ENCODE measurements around the gene ZNF70.

Gene ZNF70

GRCh38 chr22:23778577-23778900 is 27.6 kb upstream of the ZNF70 start:
- no peak for DNase-seq

GRCh38 chr22:23777776-23778576 is 27.1 kb upstream of the ZNF70 start:
- DNase-seq = no peak

GRCh38 chr22:23775779-23776375 is 25.0 kb upstream of the ZNF70 start:
- no peak for DNase-seq

GRCh38 chr22:23774922-23775436 is 24.1 kb upstream of the ZNF70 start:
- DNase-seq = no peak

DNA sequence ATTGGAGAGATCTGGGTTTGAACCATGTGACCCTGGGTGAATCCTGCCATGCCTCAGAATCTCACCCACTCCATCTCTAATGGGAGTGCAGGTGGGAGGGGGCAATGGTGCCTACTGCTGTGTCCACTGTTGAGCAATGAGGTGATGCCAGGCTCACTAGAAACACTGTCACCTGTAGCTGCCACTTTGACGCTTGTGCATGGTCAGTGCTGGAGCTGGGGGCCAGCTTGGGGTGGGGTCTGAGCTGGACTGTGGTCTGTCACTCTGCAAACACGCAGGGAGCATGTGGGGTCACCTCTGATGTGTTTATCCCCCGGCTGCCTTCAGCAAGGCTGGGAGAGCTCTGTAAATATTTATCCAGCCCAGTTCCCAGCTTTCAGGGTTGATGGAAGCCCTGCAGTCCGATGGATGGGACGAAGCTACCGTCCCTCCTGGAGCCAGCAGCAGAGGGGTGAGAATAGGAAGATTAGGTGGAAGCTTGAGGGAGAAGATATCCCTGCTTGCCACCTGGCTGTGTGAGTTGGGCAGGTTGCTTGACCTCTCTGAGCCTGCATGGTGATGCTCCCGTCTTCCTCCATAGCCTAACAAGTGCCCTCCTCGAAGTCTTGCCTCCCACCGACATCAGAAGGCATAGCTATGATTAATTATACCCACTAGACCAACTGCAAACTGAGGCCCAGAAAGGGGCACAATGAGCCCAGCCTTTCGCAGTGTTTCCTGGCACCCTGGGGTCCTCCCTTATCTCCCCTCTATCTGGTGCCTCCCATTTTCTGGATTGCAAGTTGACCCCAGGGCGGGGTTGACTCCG is 23.4 kb upstream of the ZNF70 start:
- no peak for DNase-seq

- no peak for DNase-seq
Observed at GRCh38 chr22:23773483-23774113, 22.7 kb upstream of the ZNF70 start.

GRCh38 chr22:23772649-23773473 is 21.9 kb upstream of the ZNF70 start, which contains the start of gene MMP11:
MMP11 (plus strand) TSS chr22:23772849; CDS start chr22:23772871, 22 bp downstream.
- DNase-seq = peak; percentile 40 to 66

GRCh38 chr22:23772315-23772648 is 21.4 kb upstream of the ZNF70 start:
- no peak for DNase-seq

GRCh38 chr22:23769321-23769965 is 18.5 kb upstream of the ZNF70 start:
- no peak for DNase-seq

DNA sequence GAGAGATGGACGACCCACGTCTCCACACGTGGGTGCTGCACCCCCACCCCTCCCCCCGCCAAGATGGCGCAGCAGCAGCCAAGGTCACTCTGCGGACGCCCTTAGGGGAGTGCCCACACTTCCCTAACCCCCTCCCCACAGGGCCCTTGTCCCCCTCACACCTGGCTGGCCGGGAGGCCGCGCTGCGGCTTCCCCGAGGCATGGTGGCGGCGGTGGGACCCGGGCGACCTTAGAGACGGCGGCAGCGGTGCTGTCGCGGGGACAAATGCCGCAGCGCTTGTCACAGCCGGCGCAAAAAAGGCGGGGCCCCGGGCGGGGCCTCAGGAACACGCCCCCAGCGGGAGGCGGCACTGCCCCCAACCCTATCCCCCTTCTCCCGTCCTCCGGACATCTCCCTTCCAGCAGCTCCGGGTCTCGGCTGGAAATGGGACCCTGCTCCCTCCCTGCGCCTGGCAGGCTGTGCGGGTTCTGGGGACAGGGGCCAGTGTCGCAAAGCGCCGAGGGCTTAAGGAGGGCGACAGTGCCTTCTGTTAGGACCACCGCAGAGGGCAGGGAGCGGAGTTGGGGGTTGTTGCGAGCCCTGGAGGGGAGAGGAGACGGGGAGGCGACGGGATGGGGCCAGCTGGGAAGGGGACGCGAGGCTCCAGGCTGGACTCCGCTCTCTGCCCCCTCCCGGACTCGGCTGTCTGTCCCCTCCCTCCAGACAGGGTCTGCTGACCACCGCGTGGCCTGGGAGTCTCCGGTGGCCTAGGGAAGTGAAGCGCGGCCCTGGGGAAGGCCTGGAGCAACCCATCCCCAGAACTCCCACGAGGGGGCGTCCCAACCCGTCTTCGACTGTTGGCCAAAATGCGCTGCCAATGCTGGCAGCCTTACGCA is 17.0 kb upstream of the ZNF70 start, which contains the start of gene CHCHD10:
CHCHD10 (minus strand) TSS at position 300 of the 876 bp plus-strand sequence; CDS start at position 202, 98 bp downstream.
- peak; percentile 67 to 76 for DNase-seq

GRCh38 chr22:23767303-23767672 is 16.4 kb upstream of the ZNF70 start:
- DNase-seq = no peak

- DNase-seq = no peak
Observed at GRCh38 chr22:23764899-23765881, 14.3 kb upstream of the ZNF70 start.

GRCh38 chr22:23763954-23764353 is 13.0 kb upstream of the ZNF70 start:
- DNase-seq = no peak

GRCh38 chr22:23763579-23763945 is 12.7 kb upstream of the ZNF70 start:
- DNase-seq = peak; percentile 52 to 63

- no peak for DNase-seq
Observed at GRCh38 chr22:23762842-23763578, 12.1 kb upstream of the ZNF70 start, which contains the start of gene C22orf15. C22orf15 (plus strand) TSS chr22:23762990; CDS start chr22:23763307, 317 bp downstream.

DNA sequence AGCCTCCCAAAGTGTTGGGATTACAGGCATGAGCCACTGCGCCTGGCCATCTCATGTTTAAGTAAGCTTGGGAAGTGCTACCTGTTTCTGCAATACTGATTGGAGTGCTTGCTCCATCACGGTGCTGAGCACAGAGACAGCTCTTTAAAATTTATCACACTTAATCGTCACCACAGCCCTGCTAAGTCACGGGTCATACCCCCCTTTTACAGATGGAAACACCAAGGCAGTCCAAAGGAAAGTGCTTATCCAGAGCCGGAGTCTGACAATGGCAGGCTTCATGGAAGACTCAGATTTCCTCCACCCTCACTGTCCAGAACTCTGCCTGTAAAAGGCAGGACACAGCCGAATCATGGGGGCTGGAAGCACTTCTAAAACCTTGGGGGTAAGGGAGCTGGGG is 9.1 kb upstream of the ZNF70 start:
- DNase-seq = no peak

GRCh38 chr22:23759566-23759965 is 8.7 kb upstream of the ZNF70 start:
- no peak for DNase-seq

DNA sequence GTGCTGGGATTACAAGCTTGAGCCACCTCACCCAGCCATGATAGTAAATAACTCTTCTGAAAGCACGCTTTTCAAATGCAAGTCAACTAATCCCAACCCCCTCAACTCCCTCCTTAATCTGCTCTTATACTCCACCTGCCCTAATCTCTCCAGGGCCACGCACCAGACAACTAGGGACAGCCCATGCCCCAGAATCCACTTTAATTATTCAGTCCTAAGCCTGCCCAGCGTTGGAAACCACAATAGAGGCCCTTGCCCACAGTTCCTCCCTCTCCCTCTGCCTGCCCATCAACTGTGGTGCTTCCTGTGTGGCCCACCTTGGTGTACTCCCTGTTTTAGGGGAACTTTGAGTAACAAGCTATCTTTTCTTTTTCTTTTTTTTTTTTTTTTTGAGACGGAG is 6.0 kb upstream of the ZNF70 start:
- DNase-seq = no peak
